HEK293 (cell line): ENCODE measurements around the gene DLG3.

Source experiments
- CTCF ChIA-PET: fragments of 350-600 bp; formaldehyde crosslinking; extraction: SDS; loops from one replicate; lab custom pipeline; 2021; ENCODE audit warnings: antibody characterized with exemption; lab: Yijun Ruan, JAX
- POLR2A ChIA-PET: fragments of 300-600 bp; formaldehyde crosslinking; extraction: SDS; loops from one replicate; lab custom pipeline; 2020; ENCODE audit warnings: antibody characterized with exemption, inconsistent platforms; lab: Yijun Ruan, JAX
- H3K27ac ChIP-seq: fragments of 200-500 bp; sonication (Bioruptor generic); 2 replicates; pipeline ENCODE4 v1.5.1; 2014; ENCODE audit warnings: low read depth, low read length, control low read depth, inconsistent platforms; ENCODE audit errors: extremely low read depth
- H3K36me3 ChIP-seq, 2 experiments: fragments of 200-500 bp in 1 of 2; sonication (Bioruptor generic) in 1 of 2; 1 replicate in 1 of 2; 2 replicates in 1 of 2; pipeline ENCODE4 v1.5.1; 2014 to 2017; ENCODE audit warnings: inconsistent platforms in 2 of 2, low read length in 2 of 2; ENCODE audit not compliant: control insufficient read depth in 2 of 2, insufficient read depth in 1 of 2
- H3K4me1 ChIP-seq: fragments of 200-500 bp; sonication (Bioruptor generic); 2 replicates; pipeline ENCODE4 v1.5.1; 2014; ENCODE audit warnings: mild to moderate bottlenecking, low read length, inconsistent platforms; ENCODE audit not compliant: control insufficient read depth, insufficient read depth
- H3K4me3 ChIP-seq: 2 replicates; pipeline ENCODE4 v1.5.1; 2011; ENCODE audit warnings: low read depth, mild to moderate bottlenecking, control low read depth, low read length, moderate library complexity
- H3K9me3 ChIP-seq: fragments of 200-500 bp; sonication (Bioruptor generic); 2 replicates; pipeline ENCODE4 v1.5.1; 2014; ENCODE audit warnings: low read depth, low read length, inconsistent platforms; ENCODE audit not compliant: control insufficient read depth, insufficient read depth
- IKZF3 ChIP-seq: fragments of 450-650 bp; IDR thresholded peaks from 2 replicates; pipeline ENCODE4 v1.5.0; 2018; ENCODE audit warnings: missing biosample characterization, mild to moderate bottlenecking, missing genetic modification characterization, moderate library complexity
- OVOL3 ChIP-seq: fragments of 450-650 bp; formaldehyde crosslinking; IDR thresholded peaks from 2 replicates; pipeline ENCODE4 v1.5.1; 2016; ENCODE audit warnings: missing biosample characterization, missing genetic modification characterization
- PRDM6 ChIP-seq: fragments of 450-650 bp; formaldehyde crosslinking; IDR thresholded peaks from 2 replicates; pipeline ENCODE4 v1.5.1; 2017; ENCODE audit warnings: missing biosample characterization, missing genetic modification characterization
- YY1 ChIP-seq: fragments of 450-650 bp; formaldehyde crosslinking; IDR thresholded peaks from 2 replicates; pipeline ENCODE4 v1.5.1; 2018; ENCODE audit warnings: missing biosample characterization, missing genetic modification characterization
- ZFP69B ChIP-seq: fragments of 450-650 bp; formaldehyde crosslinking; IDR thresholded peaks from 2 replicates; pipeline ENCODE4 v1.5.1; 2016; ENCODE audit warnings: missing biosample characterization, missing genetic modification characterization
- ZNF350 ChIP-seq: fragments of 450-650 bp; formaldehyde crosslinking; IDR thresholded peaks from 2 replicates; pipeline ENCODE4 v1.5.0; 2017; ENCODE audit warnings: missing biosample characterization, mild to moderate bottlenecking, missing genetic modification characterization
- ZNF544 ChIP-seq: fragments of 450-650 bp; formaldehyde crosslinking; IDR thresholded peaks from 2 replicates; pipeline ENCODE4 v1.5.0; 2017; ENCODE audit warnings: missing biosample characterization, missing genetic modification characterization
- ZNF549 ChIP-seq: fragments of 450-650 bp; IDR thresholded peaks from 2 replicates; pipeline ENCODE4 v1.5.1; 2018; ENCODE audit warnings: missing biosample characterization, missing genetic modification characterization, mild to moderate bottlenecking, inconsistent platforms, moderate library complexity
- ZNF560 ChIP-seq: fragments of 450-650 bp; formaldehyde crosslinking; IDR thresholded peaks from 2 replicates; pipeline ENCODE4 v1.5.1; 2017; ENCODE audit warnings: missing biosample characterization, missing genetic modification characterization, borderline replicate concordance
- ZNF561 ChIP-seq: fragments of 450-650 bp; IDR thresholded peaks from 2 replicates; pipeline ENCODE4 v1.5.1; 2018; ENCODE audit warnings: missing biosample characterization, missing genetic modification characterization, borderline replicate concordance
- ZNF571 ChIP-seq: fragments of 450-650 bp; formaldehyde crosslinking; IDR thresholded peaks from 2 replicates; pipeline ENCODE4 v1.5.0; 2017; ENCODE audit warnings: missing biosample characterization, missing genetic modification characterization
- ZNF654 ChIP-seq: fragments of 450-650 bp; formaldehyde crosslinking; IDR thresholded peaks from 2 replicates; pipeline ENCODE4 v1.5.1; 2016; ENCODE audit warnings: low read depth, missing biosample characterization, missing genetic modification characterization
- ZNF664 ChIP-seq: fragments of 450-650 bp; formaldehyde crosslinking; IDR thresholded peaks from 2 replicates; pipeline ENCODE4 v1.5.1; 2016; ENCODE audit warnings: missing biosample characterization, missing genetic modification characterization
- ZNF830 ChIP-seq: fragments of 450-650 bp; IDR thresholded peaks from 2 replicates; pipeline ENCODE4 v1.5.0; 2018; ENCODE audit warnings: missing biosample characterization, missing genetic modification characterization, low read depth, mild to moderate bottlenecking, moderate library complexity
- ZSCAN23 ChIP-seq: fragments of 450-650 bp; formaldehyde crosslinking; IDR thresholded peaks from 2 replicates; pipeline ENCODE4 v1.5.1; 2016; ENCODE audit warnings: missing biosample characterization, missing genetic modification characterization
- TF ChIP-seq, protein P1 (sequence below): fragments of 450-650 bp; formaldehyde crosslinking; IDR thresholded peaks from 2 replicates; pipeline ENCODE4 v1.5.1; 2017; ENCODE audit warnings: missing biosample characterization, missing genetic modification characterization
- TF ChIP-seq, protein P2 (sequence below): fragments of 450-650 bp; formaldehyde crosslinking; IDR thresholded peaks from 2 replicates; pipeline ENCODE4 v1.5.1; 2016; ENCODE audit warnings: missing biosample characterization, missing genetic modification characterization
- TF ChIP-seq, protein P3 (sequence below): fragments of 450-650 bp; formaldehyde crosslinking; conservative IDR thresholded peaks from 2 replicates; pipeline ENCODE4 v1.5.1; 2016; ENCODE audit warnings: low read depth, missing biosample characterization, missing genetic modification characterization
- TF ChIP-seq, protein P4 (sequence below): fragments of 450-650 bp; formaldehyde crosslinking; IDR thresholded peaks from 2 replicates; pipeline ENCODE4 v1.5.1; 2016; ENCODE audit warnings: missing biosample characterization, missing genetic modification characterization
- TF ChIP-seq, protein P5 (sequence below): fragments of 450-650 bp; formaldehyde crosslinking; IDR thresholded peaks from 2 replicates; pipeline ENCODE4 v1.5.1; 2016; ENCODE audit warnings: missing biosample characterization, missing genetic modification characterization

The DLG3 gene

GRCh38 chrX:70554081-70554480 lies 109.4 kb downstream of the DLG3 start:
- H3K27ac ChIP-seq = no peak overlapping the region
- no peaks in the 10 kb centered on the region; the same call in 1 of the 2 replicates for H3K9me3 ChIP-seq
- no peaks in the 10 kb centered on the region for H3K36me3 ChIP-seq
- no peak overlapping the region for H3K4me3 ChIP-seq
- ChIA-PET POLR2A (no interaction called here), CTCF (interaction anchor here (0.6 to 5.2 kb wide), 11 partner anchors 9 to 749 kb away, joined by 3 to 48 read pairs (median 3); partner anchors contain the start of genes GDPD2 and NONO)
- no peaks in the 10 kb centered on the region for H3K4me1 ChIP-seq
- no peak for TF ChIP-seq ZNF664 (tag by site-specific recombination)
- no peak for TF ChIP-seq ZNF560
- no peak for TF ChIP-seq ZSCAN23 (tag by site-specific recombination)
- no peak for TF ChIP-seq OVOL3 (tag by site-specific recombination)
- TF ChIP-seq, protein P1, sequence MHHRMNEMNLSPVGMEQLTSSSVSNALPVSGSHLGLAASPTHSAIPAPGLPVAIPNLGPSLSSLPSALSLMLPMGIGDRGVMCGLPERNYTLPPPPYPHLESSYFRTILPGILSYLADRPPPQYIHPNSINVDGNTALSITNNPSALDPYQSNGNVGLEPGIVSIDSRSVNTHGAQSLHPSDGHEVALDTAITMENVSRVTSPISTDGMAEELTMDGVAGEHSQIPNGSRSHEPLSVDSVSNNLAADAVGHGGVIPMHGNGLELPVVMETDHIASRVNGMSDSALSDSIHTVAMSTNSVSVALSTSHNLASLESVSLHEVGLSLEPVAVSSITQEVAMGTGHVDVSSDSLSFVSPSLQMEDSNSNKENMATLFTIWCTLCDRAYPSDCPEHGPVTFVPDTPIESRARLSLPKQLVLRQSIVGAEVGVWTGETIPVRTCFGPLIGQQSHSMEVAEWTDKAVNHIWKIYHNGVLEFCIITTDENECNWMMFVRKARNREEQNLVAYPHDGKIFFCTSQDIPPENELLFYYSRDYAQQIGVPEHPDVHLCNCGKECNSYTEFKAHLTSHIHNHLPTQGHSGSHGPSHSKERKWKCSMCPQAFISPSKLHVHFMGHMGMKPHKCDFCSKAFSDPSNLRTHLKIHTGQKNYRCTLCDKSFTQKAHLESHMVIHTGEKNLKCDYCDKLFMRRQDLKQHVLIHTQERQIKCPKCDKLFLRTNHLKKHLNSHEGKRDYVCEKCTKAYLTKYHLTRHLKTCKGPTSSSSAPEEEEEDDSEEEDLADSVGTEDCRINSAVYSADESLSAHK (tag by site-specific recombination) = no peak
- no peak for TF ChIP-seq ZNF549 (tag by site-specific recombination)
- TF ChIP-seq, protein P2, sequence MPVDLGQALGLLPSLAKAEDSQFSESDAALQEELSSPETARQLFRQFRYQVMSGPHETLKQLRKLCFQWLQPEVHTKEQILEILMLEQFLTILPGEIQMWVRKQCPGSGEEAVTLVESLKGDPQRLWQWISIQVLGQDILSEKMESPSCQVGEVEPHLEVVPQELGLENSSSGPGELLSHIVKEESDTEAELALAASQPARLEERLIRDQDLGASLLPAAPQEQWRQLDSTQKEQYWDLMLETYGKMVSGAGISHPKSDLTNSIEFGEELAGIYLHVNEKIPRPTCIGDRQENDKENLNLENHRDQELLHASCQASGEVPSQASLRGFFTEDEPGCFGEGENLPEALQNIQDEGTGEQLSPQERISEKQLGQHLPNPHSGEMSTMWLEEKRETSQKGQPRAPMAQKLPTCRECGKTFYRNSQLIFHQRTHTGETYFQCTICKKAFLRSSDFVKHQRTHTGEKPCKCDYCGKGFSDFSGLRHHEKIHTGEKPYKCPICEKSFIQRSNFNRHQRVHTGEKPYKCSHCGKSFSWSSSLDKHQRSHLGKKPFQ (tag by site-specific recombination) = no peak
- TF ChIP-seq YY1 (tag by site-specific recombination) = no peak
- TF ChIP-seq, protein P3, sequence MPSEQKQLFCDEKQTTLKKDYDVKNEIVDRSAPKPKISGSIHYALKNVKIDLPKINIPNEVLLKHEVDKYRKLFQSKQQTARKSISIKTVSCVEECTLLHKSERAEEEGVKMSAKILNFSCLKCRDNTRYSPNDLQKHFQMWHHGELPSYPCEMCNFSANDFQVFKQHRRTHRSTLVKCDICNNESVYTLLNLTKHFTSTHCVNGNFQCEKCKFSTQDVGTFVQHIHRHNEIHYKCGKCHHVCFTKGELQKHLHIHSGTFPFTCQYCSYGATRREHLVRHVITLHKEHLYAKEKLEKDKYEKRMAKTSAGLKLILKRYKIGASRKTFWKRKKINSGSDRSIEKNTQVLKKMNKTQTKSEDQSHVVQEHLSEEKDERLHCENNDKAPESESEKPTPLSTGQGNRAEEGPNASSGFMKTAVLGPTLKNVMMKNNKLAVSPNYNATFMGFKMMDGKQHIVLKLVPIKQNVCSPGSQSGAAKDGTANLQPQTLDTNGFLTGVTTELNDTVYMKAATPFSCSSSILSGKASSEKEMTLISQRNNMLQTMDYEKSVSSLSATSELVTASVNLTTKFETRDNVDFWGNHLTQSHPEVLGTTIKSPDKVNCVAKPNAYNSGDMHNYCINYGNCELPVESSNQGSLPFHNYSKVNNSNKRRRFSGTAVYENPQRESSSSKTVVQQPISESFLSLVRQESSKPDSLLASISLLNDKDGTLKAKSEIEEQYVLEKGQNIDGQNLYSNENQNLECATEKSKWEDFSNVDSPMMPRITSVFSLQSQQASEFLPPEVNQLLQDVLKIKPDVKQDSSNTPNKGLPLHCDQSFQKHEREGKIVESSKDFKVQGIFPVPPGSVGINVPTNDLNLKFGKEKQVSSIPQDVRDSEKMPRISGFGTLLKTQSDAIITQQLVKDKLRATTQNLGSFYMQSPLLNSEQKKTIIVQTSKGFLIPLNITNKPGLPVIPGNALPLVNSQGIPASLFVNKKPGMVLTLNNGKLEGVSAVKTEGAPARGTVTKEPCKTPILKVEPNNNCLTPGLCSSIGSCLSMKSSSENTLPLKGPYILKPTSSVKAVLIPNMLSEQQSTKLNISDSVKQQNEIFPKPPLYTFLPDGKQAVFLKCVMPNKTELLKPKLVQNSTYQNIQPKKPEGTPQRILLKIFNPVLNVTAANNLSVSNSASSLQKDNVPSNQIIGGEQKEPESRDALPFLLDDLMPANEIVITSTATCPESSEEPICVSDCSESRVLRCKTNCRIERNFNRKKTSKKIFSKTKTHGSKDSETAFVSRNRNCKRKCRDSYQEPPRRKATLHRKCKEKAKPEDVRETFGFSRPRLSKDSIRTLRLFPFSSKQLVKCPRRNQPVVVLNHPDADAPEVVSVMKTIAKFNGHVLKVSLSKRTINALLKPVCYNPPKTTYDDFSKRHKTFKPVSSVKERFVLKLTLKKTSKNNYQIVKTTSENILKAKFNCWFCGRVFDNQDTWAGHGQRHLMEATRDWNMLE (tag by site-specific recombination) = peak; percentile 15; the same call in 1 of the 2 replicates
- TF ChIP-seq ZNF350 (tag by site-specific recombination) = no peak
- TF ChIP-seq PRDM6 (tag by site-specific recombination) = peak; percentile 69
- TF ChIP-seq, protein P4, sequence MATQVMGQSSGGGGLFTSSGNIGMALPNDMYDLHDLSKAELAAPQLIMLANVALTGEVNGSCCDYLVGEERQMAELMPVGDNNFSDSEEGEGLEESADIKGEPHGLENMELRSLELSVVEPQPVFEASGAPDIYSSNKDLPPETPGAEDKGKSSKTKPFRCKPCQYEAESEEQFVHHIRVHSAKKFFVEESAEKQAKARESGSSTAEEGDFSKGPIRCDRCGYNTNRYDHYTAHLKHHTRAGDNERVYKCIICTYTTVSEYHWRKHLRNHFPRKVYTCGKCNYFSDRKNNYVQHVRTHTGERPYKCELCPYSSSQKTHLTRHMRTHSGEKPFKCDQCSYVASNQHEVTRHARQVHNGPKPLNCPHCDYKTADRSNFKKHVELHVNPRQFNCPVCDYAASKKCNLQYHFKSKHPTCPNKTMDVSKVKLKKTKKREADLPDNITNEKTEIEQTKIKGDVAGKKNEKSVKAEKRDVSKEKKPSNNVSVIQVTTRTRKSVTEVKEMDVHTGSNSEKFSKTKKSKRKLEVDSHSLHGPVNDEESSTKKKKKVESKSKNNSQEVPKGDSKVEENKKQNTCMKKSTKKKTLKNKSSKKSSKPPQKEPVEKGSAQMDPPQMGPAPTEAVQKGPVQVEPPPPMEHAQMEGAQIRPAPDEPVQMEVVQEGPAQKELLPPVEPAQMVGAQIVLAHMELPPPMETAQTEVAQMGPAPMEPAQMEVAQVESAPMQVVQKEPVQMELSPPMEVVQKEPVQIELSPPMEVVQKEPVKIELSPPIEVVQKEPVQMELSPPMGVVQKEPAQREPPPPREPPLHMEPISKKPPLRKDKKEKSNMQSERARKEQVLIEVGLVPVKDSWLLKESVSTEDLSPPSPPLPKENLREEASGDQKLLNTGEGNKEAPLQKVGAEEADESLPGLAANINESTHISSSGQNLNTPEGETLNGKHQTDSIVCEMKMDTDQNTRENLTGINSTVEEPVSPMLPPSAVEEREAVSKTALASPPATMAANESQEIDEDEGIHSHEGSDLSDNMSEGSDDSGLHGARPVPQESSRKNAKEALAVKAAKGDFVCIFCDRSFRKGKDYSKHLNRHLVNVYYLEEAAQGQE (tag by site-specific recombination) = no peak
- TF ChIP-seq, protein P5, sequence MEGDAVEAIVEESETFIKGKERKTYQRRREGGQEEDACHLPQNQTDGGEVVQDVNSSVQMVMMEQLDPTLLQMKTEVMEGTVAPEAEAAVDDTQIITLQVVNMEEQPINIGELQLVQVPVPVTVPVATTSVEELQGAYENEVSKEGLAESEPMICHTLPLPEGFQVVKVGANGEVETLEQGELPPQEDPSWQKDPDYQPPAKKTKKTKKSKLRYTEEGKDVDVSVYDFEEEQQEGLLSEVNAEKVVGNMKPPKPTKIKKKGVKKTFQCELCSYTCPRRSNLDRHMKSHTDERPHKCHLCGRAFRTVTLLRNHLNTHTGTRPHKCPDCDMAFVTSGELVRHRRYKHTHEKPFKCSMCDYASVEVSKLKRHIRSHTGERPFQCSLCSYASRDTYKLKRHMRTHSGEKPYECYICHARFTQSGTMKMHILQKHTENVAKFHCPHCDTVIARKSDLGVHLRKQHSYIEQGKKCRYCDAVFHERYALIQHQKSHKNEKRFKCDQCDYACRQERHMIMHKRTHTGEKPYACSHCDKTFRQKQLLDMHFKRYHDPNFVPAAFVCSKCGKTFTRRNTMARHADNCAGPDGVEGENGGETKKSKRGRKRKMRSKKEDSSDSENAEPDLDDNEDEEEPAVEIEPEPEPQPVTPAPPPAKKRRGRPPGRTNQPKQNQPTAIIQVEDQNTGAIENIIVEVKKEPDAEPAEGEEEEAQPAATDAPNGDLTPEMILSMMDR (tag by site-specific recombination) = no peak
- TF ChIP-seq ZNF654 (tag by site-specific recombination) = peak; percentile 36; the same call in 1 of the 2 replicates
- no peak for TF ChIP-seq ZNF571 (tag by site-specific recombination)
- TF ChIP-seq ZFP69B (tag by site-specific recombination) = no peak
- TF ChIP-seq IKZF3 (tag by site-specific recombination) = no peak
- TF ChIP-seq ZNF830 (tag by site-specific recombination) = no peak
- TF ChIP-seq ZNF544 = no peak
- no peak for TF ChIP-seq ZNF561 (tag by site-specific recombination)
